GM18873 (cell line): Measurements from ENCODE around the gene RPP14.

ENCODE experiments used
- ATAC-seq: cut with Tn5 transposase; IDR thresholded peaks from one replicate; pipeline ENCODE4 v1.9.1; 2021; ENCODE audit warnings: mild to moderate bottlenecking, moderate library complexity, moderate number of reproducible peaks; ENCODE audit not compliant: unreplicated experiment, low FRiP score

The RPP14 gene

GRCh38 chr3:58351920-58352319 lies 45.9 kb downstream of the RPP14 start:
- ATAC-seq = no peak

GRCh38 chr3:58352626-58353025 lies 46.6 kb downstream of the RPP14 start:
- ATAC-seq = no peak

- no peak for ATAC-seq
These were observed 47.9 kb downstream of the RPP14 start for GRCh38 chr3:58353722-58354553.

GRCh38 chr3:58355179-58355578 lies 49.1 kb downstream of the RPP14 start:
- ATAC-seq = no peak

DNA sequence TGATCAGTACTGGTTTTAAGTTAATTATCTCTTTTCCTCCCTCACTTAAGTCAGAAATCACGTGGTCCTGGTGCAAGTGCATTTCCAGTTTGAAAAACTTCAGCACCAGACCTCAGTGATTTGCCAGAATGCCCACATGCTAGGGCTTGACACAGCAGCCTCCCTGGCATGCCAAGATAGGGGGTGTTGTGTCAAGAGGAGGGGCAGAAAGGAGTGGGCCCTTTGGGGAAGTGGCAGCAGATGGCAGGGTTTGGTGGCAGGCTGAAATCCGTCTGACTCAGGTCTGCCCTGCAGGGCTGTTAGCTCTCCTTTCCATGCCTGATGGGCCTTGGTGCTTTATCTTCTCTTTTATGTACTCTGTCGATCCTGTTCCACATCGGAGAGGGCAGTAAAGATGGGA lies 50.0 kb downstream of the RPP14 start:
- ATAC-seq = no peak

- ATAC-seq = no peak
These were observed 51.4 kb downstream of the RPP14 start for GRCh38 chr3:58357402-58357801.

DNA sequence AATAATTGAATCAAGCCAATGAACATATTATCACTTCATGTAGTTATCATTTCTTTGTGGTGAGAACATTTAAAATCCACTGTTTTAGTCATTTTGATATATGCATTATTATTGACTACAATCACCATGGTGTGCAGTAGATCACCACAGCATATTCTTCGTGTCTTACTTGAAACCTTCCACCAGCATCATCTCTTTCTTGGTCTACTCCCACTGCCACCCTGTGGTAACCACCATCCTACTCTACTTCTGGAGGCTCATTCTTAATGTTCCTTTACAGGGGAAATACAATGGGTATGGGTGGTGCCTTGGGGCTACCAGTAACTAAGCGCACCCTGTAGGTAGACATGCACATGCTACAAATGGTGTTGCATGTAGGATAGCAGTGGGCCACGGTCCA lies 52.0 kb downstream of the RPP14 start:
- ATAC-seq = no peak

GRCh38 chr3:58358808-58359207 lies 52.8 kb downstream of the RPP14 start:
- ATAC-seq = no peak

- no peak for ATAC-seq
These were observed 53.6 kb downstream of the RPP14 start for GRCh38 chr3:58359621-58360020.

DNA sequence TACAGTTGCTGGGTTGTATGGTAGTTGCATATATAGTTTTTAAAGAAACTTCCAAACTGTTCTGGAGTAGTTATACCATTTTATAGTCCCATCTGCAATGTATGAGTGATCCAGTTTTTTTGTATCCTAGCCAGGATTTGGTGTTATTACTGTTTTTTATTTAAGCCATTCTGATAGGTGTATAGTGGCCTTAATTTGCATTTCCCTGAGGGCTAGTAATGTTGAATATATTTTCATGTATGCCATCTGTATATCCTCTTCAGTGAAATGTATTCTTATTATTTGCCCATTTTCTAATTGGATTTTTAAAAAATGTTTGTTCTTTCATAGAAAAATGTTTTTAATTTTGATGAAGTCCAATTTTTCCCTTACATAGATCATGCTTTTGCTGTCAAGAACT lies 55.8 kb downstream of the RPP14 start:
- no peak for ATAC-seq

GRCh38 chr3:58366699-58367098 lies 60.7 kb downstream of the RPP14 start:
- no peak for ATAC-seq

DNA sequence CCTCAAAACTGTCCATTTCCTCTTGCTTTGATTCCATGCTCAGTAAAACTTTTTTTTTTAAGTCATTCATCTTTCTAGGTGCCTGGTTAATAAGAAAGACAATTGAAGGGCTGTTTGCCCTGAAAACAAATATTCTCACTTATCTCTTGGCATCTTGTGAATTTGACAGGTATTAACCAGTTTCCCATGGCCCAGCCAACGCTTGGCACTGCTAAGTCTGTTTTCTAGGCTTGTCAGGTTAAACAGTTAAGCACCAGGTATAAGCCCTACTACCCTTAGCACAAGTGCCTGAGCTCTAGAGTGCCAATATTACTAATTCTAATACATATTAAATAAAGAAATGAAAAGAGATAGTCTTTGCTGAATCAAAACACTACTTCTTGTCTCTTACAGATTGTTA lies 63.0 kb downstream of the RPP14 start:
- no peak for ATAC-seq
